Breast epithelium (tissue), 3 donors: ENCODE data around the gene SCGN.

Experiments used
- POLR2A ChIP-seq: fragments of 450-650 bp; IDR thresholded peaks from one replicate; pipeline ENCODE4 v1.6.1; 2016; ENCODE audit warnings: antibody characterized with exemption, mild to moderate bottlenecking, moderate library complexity
- TF ChIP-seq, protein P1 (sequence below), 3 donors: fragments of 450-650 bp; IDR thresholded peaks; one replicate each; pipeline ENCODE4 v1.5.1; 2016 to 2017; ENCODE audit warnings: antibody characterized with exemption in 3 of 3, mild to moderate bottlenecking in 3 of 3, moderate library complexity in 3 of 3

DNA sequence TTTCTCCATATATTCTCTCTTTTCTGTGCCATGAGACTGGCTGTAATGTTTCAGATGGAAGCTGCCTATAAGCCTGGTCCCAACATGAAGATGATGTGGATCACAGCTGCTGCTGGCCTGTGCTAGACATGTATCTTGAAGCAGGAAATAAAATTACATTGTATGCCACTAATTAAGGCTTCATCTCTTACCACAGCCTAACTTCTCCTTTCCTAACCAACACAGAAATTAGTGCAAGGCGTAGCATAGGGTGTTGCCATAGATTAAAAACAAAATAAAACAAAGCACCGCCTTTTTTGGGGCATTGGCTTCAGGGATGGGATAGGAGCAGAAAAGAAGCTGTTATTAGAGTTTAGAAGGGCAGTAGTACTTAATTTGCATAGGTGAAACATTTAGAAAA lies 97.8 kb downstream of the SCGN start:
- TF ChIP-seq, protein P1, sequence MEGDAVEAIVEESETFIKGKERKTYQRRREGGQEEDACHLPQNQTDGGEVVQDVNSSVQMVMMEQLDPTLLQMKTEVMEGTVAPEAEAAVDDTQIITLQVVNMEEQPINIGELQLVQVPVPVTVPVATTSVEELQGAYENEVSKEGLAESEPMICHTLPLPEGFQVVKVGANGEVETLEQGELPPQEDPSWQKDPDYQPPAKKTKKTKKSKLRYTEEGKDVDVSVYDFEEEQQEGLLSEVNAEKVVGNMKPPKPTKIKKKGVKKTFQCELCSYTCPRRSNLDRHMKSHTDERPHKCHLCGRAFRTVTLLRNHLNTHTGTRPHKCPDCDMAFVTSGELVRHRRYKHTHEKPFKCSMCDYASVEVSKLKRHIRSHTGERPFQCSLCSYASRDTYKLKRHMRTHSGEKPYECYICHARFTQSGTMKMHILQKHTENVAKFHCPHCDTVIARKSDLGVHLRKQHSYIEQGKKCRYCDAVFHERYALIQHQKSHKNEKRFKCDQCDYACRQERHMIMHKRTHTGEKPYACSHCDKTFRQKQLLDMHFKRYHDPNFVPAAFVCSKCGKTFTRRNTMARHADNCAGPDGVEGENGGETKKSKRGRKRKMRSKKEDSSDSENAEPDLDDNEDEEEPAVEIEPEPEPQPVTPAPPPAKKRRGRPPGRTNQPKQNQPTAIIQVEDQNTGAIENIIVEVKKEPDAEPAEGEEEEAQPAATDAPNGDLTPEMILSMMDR (IDR thresholded peaks at IDR 0.05), result no peak
- no peak for TF ChIP-seq POLR2A
